Natural killer cell (primary cell): ENCODE measurements around the gene CTBP1. TPM values are rescaled to one million over a fixed set of nuclear protein-coding genes. Genes with fewer than 3 reads are reported as not detected.
A peak's percentile ranks its signal among the peaks of the same experiment; 100 is the strongest.

Experiments used
- ATAC-seq, 3 donors: fragments of 150-1000 bp in 2 of 3; fragments of 200-7000 bp in 1 of 3; cut with Tn5 transposase; 1 replicate in 1 of 3; 2 replicates in 2 of 3; pipeline ENCODE4 v1.10.0; 2021; ENCODE audit warnings: mild to moderate bottlenecking in 2 of 3, moderate library complexity in 2 of 3
- DNase-seq, 2 donors: peaks; one replicate each; pipeline versions ENCODE4 v3.0.0 to v3.0.0-alpha.2; 2013 to 2021; ENCODE audit warnings: mixed read lengths in 1 of 2
- H3K27ac ChIP-seq: one replicate; pipeline ENCODE4 v1.5.1; 2013; ENCODE audit warnings: mild to moderate bottlenecking, low read length
- H3K27me3 ChIP-seq: one replicate; pipeline ENCODE4 v1.6.1; 2013; ENCODE audit warnings: low read length; ENCODE audit not compliant: control insufficient read depth, insufficient read depth
- H3K36me3 ChIP-seq: one replicate; pipeline ENCODE4 v1.6.1; 2013; ENCODE audit warnings: low read length; ENCODE audit not compliant: control insufficient read depth, insufficient read depth
- H3K4me1 ChIP-seq: one replicate; pipeline ENCODE4 v1.6.1; 2013; ENCODE audit warnings: low read length; ENCODE audit not compliant: control insufficient read depth, insufficient read depth
- H3K4me3 ChIP-seq: one replicate; pipeline ENCODE4 v1.5.1; 2013; ENCODE audit warnings: low read length
- H3K9me3 ChIP-seq: one replicate; pipeline ENCODE4 v1.6.1; 2013; ENCODE audit warnings: low read length; ENCODE audit not compliant: control insufficient read depth, insufficient read depth
- H3K27ac Mint-ChIP-seq, 2 donors: one replicate each; pipeline ENCODE4 v1.8.0; 2022; ENCODE audit warnings: mild to moderate bottlenecking in 2 of 2, mixed read lengths in 2 of 2, moderate library complexity in 1 of 2
- H3K27me3 Mint-ChIP-seq, 2 donors: one replicate each; pipeline ENCODE4 v1.8.0; 2022; ENCODE audit warnings: low read depth in 2 of 2, mixed read lengths in 2 of 2
- H3K36me3 Mint-ChIP-seq: one replicate; pipeline ENCODE4 v1.8.0; 2022; ENCODE audit warnings: mixed read lengths
- H3K4me1 Mint-ChIP-seq, 2 donors: one replicate each; pipeline ENCODE4 v1.8.0; 2022; ENCODE audit warnings: mixed read lengths in 2 of 2
- H3K4me3 Mint-ChIP-seq: one replicate; pipeline ENCODE4 v1.8.0; 2022; ENCODE audit warnings: mild to moderate bottlenecking, moderate library complexity, mixed read lengths
- H3K9me3 Mint-ChIP-seq, 2 donors: one replicate each; pipeline ENCODE4 v1.8.0; 2022; ENCODE audit warnings: mixed read lengths in 2 of 2
- CTCF ChIP-seq: fragments of 200-600 bp; IDR thresholded peaks from one replicate; pipeline ENCODE4 v1.8.0; 2022; ENCODE audit warnings: antibody characterized with exemption
- WGBS: methylation state at CpG from one replicate; pipeline ENCODE4 v1.1.7; 2013; ENCODE audit warnings: missing lambda C conversion rate; ENCODE audit not compliant: insufficient coverage; 5-methylcytosine and 5-hydroxymethylcytosine counted together
- intact Hi-C: fragments of 100-400 bp; cut with micrococcal nuclease; formaldehyde crosslinking; loops from one replicate; pipeline ENCODE4 v1.14.2; 2022
- total RNA-seq, 4 donors: library from RNA; stranded (reverse); fragments of 120-200 nt in 1 of 4; gene quantifications; one replicate each; pipeline versions ENCODE4 v1.2.3 to v1.2.4, GENCODE V29; 2013 to 2022

CTBP1 gene
- total RNA-seq, 3 donors from 2014 or later (not counting 1 experiment from before 2014, with no cell fraction given): 384 to 388 (median 388) TPM

GRCh38 chr4:1250921-1251772 lies 2.2 kb upstream of the CTBP1 start:
- Histone ChIP-seq H3K4me3 (no peak overlapping the region), H3K36me3 (peaks cover 5% of the 10 kb centered on the region), H3K27ac (peak overlapping the region; percentile 96), H3K9me3 (no peaks in the 10 kb centered on the region), H3K4me1 (peaks cover 63% of the 10 kb centered on the region), H3K27me3 (no peaks in the 10 kb centered on the region)
- Mint-ChIP-seq H3K27ac (peak overlapping the region; percentile 92 to 97), H3K4me1 (peaks cover 65 to 73% of the 10 kb centered on the region in 2 donors), H3K4me3 (peak overlapping the region; percentile 91), H3K27me3 (no peaks in the 10 kb centered on the region), H3K9me3 (no peaks in the 10 kb centered on the region), H3K36me3 (no peaks in the 10 kb centered on the region)
- ATAC-seq: no peak
- intact Hi-C loops: no loop called here
- 97% methylated on average over 33 of the region's 33 CpGs for WGBS
- no peak for DNase-seq
- TF ChIP-seq CTCF: no peak

GRCh38 chr4:1250527-1250812 lies 1.5 kb upstream of the CTBP1 start:
- 96% methylated on average over 3 of the region's 7 CpGs for WGBS

GRCh38 chr4:1249731-1250526 lies 999 bp upstream of the CTBP1 start:
- peak overlapping the region; percentile 92 to 97 for H3K27ac Mint-ChIP-seq
- Histone ChIP-seq H3K36me3 (peaks cover 5% of the 10 kb centered on the region), H3K4me1 (peaks cover 75% of the 10 kb centered on the region), H3K9me3 (no peaks in the 10 kb centered on the region), H3K27me3 (no peaks in the 10 kb centered on the region), H3K4me3 (peak overlapping the region; percentile 64), H3K27ac (peak overlapping the region; percentile 96)
- peaks cover 71 to 78% of the 10 kb centered on the region in 2 donors for H3K4me1 Mint-ChIP-seq
- H3K4me3 Mint-ChIP-seq: peak overlapping the region; percentile 91
- intact Hi-C loops: loop anchor here (1.0 to 2.0 kb wide), 3 partner anchors 19 to 96 kb away; partner anchors contain the start of gene MAEA
- ATAC-seq: peak; percentile 16 to 39 (median 25)
- TF ChIP-seq CTCF: no peak
- H3K36me3 Mint-ChIP-seq: no peaks in the 10 kb centered on the region
- 27% methylated on average over 39 of the region's 39 CpGs for WGBS
- DNase-seq: peak in 1 of 2 donors; percentile 83
- no peaks in the 10 kb centered on the region for H3K27me3 Mint-ChIP-seq
- no peaks in the 10 kb centered on the region for H3K9me3 Mint-ChIP-seq

More at GRCh38 chr4:1250527-1250812, 1.5 kb upstream of the CTBP1 start:
- no peak for ATAC-seq
- Histone ChIP-seq H3K4me1 (peaks cover 70% of the 10 kb centered on the region), H3K27me3 (no peaks in the 10 kb centered on the region), H3K36me3 (peaks cover 5% of the 10 kb centered on the region), H3K4me3 (peak overlapping the region; percentile 64), H3K9me3 (no peaks in the 10 kb centered on the region), H3K27ac (peak overlapping the region; percentile 96)
- TF ChIP-seq CTCF: no peak
- Mint-ChIP-seq H3K36me3 (no peaks in the 10 kb centered on the region), H3K4me3 (peak overlapping the region; percentile 91), H3K4me1 (peaks cover 66 to 74% of the 10 kb centered on the region in 2 donors), H3K9me3 (no peaks in the 10 kb centered on the region), H3K27me3 (no peaks in the 10 kb centered on the region), H3K27ac (peak overlapping the region; percentile 92 to 97)
- intact Hi-C loops: no loop called here
- no peak for DNase-seq
